K562 (cell line): Measurements from ENCODE around the gene DNAJB4. TPM values are rescaled to one million over a fixed set of nuclear protein-coding genes. Genes with fewer than 3 reads are reported as not detected.
A peak's percentile ranks its signal among the peaks of the same experiment; 100 is the strongest.

ENCODE experiments used
- ETS1 ChIP-seq: conservative IDR thresholded peaks from 2 replicates; pipeline ENCODE4 v1.6.1; 2011; ENCODE audit warnings: low read depth, mild to moderate bottlenecking, low read length; ENCODE audit not compliant: control insufficient read depth
- ETV5 ChIP-seq: sonication (generic); formaldehyde crosslinking; IDR thresholded peaks from 2 replicates; pipeline ENCODE4 v1.4.0; 2020; ENCODE audit warnings: low read depth, mild to moderate bottlenecking, missing genetic modification reagents
- HNRNPUL1 ChIP-seq: fragments of 200-400 bp; formaldehyde crosslinking; IDR thresholded peaks from 2 replicates; pipeline ENCODE4 v1.6.1; 2017; ENCODE audit warnings: low read length
- KAT2B ChIP-seq: IDR thresholded peaks from one replicate; pipeline ENCODE4 v1.6.1; 2012; ENCODE audit warnings: low read depth, mild to moderate bottlenecking, control low read depth, inconsistent platforms, low read length, moderate library complexity
- MAFG ChIP-seq: fragments of 450-650 bp; conservative IDR thresholded peaks from 2 replicates; pipeline ENCODE4 v1.6.1; 2016; ENCODE audit warnings: missing genetic modification characterization, missing compliant biosample characterization
- MCM3 ChIP-seq: fragments of 450-650 bp; IDR thresholded peaks from 2 replicates; pipeline ENCODE4 v1.6.1; 2016
- NR2C2 ChIP-seq, 2 experiments: fragments of 200-800 bp in 1 of 2; sonication (Bioruptor generic) in 1 of 2; sonication (generic) in 1 of 2; formaldehyde crosslinking in 1 of 2; IDR thresholded peaks; 2 replicates each; pipeline versions ENCODE4 v1.6.1 to v1.8.0; 2016 to 2022; ENCODE audit warnings: mild to moderate bottlenecking in 1 of 2, missing compliant biosample characterization in 1 of 2, missing genetic modification characterization in 1 of 2, missing genetic modification reagents in 1 of 2
- OTX1 ChIP-seq: fragments of 450-650 bp; formaldehyde crosslinking; IDR thresholded peaks from 2 replicates; pipeline ENCODE4 v1.4.0; 2022; ENCODE audit warnings: mild to moderate bottlenecking
- SMAD1 ChIP-seq: fragments of 150-350 bp; IDR thresholded peaks from 2 replicates; pipeline ENCODE4 v1.6.1; 2014; ENCODE audit warnings: low read length, low read depth; ENCODE audit not compliant: partially characterized antibody
- SREBF2 ChIP-seq: sonication (generic); formaldehyde crosslinking; IDR thresholded peaks from 2 replicates; pipeline ENCODE4 v1.4.0; 2020; ENCODE audit warnings: mild to moderate bottlenecking, missing genetic modification reagents
- ZFP36 ChIP-seq: fragments of 150-350 bp; IDR thresholded peaks from 2 replicates; pipeline ENCODE4 v1.6.1; 2018; ENCODE audit warnings: low read length, low read depth; ENCODE audit not compliant: partially characterized antibody
- ZNF217 ChIP-seq: sonication (generic); formaldehyde crosslinking; IDR thresholded peaks from 2 replicates; pipeline ENCODE4 v1.8.0; 2022; ENCODE audit warnings: mild to moderate bottlenecking, missing genetic modification reagents
- ZNF263 ChIP-seq: sonication (generic); formaldehyde crosslinking; IDR thresholded peaks from 2 replicates; pipeline ENCODE4 v1.8.0; 2022; ENCODE audit warnings: mild to moderate bottlenecking, missing genetic modification reagents, borderline replicate concordance
- ZNF444 ChIP-seq: fragments of 250-450 bp; sonication (Bioruptor Pico); IDR thresholded peaks from 2 replicates; pipeline ENCODE4 v1.4.0; 2020; ENCODE audit warnings: mild to moderate bottlenecking, moderate library complexity
- ZNF507 ChIP-seq: conservative IDR thresholded peaks from 2 replicates; pipeline ENCODE4 v1.6.1; 2017; ENCODE audit warnings: missing genetic modification characterization, missing compliant biosample characterization
- ZNF609 ChIP-seq: sonication (generic); formaldehyde crosslinking; IDR thresholded peaks from 2 replicates; pipeline ENCODE4 v1.8.1; 2023; ENCODE audit warnings: missing genetic modification reagents, mild to moderate bottlenecking, borderline replicate concordance
- polyA plus RNA-seq, 8 experiments: library from polyadenylated mRNA; depleted of rRNA in 4 of 8; stranded (reverse) in 5 of 8; unstranded in 3 of 8; fragments of >200 nt; fragmentation: Nextera tagmentation in 2 of 8; fragmentation: Illumina TruSeq in 1 of 8; extraction: Ambion mirVana in 2 of 8; extraction: Trizol in 1 of 8; gene quantifications; 2 replicates each; pipeline versions ENCODE4 v1.2.1 to v1.2.3, GENCODE V29; 2011 to 2014; ENCODE audit warnings: inconsistent platforms in 1 of 8, missing spikeins in 1 of 8
- total RNA-seq, 7 experiments: library from RNA; depleted of rRNA in 6 of 7; stranded (reverse); fragments of >200 nt in 6 of 7; fragmentation: Illumina TruSeq in 2 of 7; extraction: Trizol in 2 of 7; gene quantifications; 2 replicates each; pipeline versions ENCODE4 v1.2.1 to v1.2.3, GENCODE V29; 2011 to 2021; ENCODE audit warnings: low replicate concordance in 1 of 7
- TF ChIP-seq, protein P1 (sequence below): fragments of 250-450 bp; sonication (Bioruptor Pico); IDR thresholded peaks from 2 replicates; pipeline ENCODE4 v1.5.1; 2021; ENCODE audit warnings: mild to moderate bottlenecking
- TF ChIP-seq, protein P2 (sequence below): IDR thresholded peaks from 2 replicates; pipeline ENCODE4 v1.6.1; 2012; ENCODE audit warnings: low read depth, low read length, improper control_type of control experiment, borderline replicate concordance

Gene DNAJB4
- total and polyA plus RNA-seq, 9 of the 15 experiments (the other 6 are each of a cell fraction or from before 2014, with no cell fraction given), result 8.5 to 27.7 (median 19.8) TPM

DNA sequence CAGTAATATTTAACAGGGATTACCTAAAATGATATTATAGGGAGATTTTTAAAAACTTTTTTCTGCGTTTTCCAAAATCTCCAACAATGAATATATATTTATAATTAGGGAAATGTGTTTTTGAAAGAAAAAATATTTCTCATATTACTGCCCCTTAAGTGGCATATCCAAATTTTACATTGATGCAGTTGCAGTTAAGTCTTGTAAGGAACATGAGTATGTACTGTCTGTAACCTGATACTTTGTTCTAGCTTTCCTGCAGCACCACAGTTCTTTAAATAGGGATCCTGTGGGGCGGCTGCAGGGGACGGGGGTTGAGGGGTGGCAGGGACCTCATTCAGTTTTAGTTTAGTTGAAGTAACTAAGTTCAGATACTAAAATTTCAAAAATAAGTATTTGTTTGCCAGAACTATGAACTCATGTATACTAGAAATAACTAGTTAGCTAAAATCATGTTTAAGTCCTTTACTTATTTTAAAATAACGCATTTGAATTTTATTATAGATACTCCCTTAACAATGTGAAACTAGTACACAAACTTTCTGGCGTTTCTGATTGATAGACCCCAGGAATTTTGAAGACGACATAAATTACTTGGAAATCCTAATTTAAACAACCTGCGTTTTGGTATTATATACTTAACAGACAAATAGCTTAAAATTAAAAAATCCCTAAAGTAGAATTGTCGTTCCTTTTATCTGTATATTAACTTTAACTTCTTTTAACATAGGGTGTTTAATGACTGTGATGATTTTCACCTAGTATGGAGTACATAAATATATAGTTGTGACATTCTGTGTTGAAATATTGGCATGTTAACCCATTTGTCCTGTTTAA is 639 bp upstream of the DNAJB4 start (continued):
- TF ChIP-seq ETS1 (peak; percentile 16; the same call in 1 of the 2 replicates), ZNF217 (CRISPR knock-in tag) (no peak), MAFG (tag) (no peak; the same call in 1 of the 2 replicates), SMAD1 (peak; percentile 99), ZNF609 (CRISPR knock-in tag) (no peak), SREBF2 (CRISPR knock-in tag) (no peak), HNRNPUL1 (peak; percentile 98), ZNF507 (no peak), ETV5 (no peak), ZFP36 (no peak), NR2C2 (CRISPR knock-in tag; IDR thresholded peaks at IDR 0.05) (no peak), NR2C2 (tag; IDR thresholded peaks at IDR 0.05) (peak; percentile 19; the same call in 1 of the 2 replicates), MCM3 (no peak), KAT2B (no peak), ZNF444 (CRISPR knock-in tag) (peak; percentile 100), OTX1 (CRISPR knock-in tag) (peak; percentile 100), ZNF263 (CRISPR knock-in tag) (no peak)
- TF ChIP-seq, protein P1, sequence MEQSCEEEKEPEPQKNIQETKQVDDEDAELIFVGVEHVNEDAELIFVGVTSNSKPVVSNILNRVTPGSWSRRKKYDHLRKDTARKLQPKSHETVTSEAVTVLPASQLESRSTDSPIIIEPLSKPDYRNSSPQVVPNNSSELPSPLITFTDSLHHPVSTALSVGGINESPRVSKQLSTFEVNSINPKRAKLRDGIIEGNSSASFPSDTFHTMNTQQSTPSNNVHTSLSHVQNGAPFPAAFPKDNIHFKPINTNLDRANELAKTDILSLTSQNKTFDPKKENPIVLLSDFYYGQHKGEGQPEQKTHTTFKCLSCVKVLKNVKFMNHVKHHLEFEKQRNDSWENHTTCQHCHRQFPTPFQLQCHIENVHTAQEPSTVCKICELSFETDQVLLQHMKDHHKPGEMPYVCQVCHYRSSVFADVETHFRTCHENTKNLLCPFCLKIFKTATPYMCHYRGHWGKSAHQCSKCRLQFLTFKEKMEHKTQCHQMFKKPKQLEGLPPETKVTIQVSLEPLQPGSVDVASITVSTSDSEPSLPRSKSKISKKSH (CRISPR knock-in tag), result peak; percentile 99
- TF ChIP-seq, protein P2, sequence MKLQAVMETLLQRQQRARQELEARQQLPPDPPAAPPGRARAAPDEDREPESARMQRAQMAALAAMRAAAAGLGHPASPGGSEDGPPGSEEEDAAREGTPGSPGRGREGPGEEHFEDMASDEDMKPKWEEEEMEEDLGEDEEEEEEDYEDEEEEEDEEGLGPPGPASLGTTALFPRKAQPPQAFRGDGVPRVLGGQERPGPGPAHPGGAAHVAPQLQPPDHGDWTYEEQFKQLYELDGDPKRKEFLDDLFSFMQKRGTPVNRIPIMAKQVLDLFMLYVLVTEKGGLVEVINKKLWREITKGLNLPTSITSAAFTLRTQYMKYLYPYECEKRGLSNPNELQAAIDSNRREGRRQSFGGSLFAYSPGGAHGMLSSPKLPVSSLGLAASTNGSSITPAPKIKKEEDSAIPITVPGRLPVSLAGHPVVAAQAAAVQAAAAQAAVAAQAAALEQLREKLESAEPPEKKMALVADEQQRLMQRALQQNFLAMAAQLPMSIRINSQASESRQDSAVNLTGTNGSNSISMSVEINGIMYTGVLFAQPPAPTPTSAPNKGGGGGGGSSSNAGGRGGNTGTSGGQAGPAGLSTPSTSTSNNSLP, result peak; percentile 97
